AG04450 (cell line): ENCODE data around the gene FGF9. TPM values are rescaled to one million over a fixed set of nuclear protein-coding genes. Genes with fewer than 3 reads are reported as not detected.

Experiments used
- CTCF ChIA-PET: fragments of 300-600, 350-600 bp; formaldehyde crosslinking; extraction: SDS; loops from one replicate; lab custom pipeline; 2022; ENCODE audit warnings: antibody characterized with exemption, inconsistent platforms; lab: Charles Lee
- POLR2A ChIA-PET: fragments of 350-600 bp; formaldehyde crosslinking; extraction: SDS; loops from one replicate; lab custom pipeline; 2021; ENCODE audit warnings: antibody characterized with exemption, inconsistent platforms; lab: Yijun Ruan, JAX
- DNase-seq: peaks from one replicate; pipeline ENCODE4 v3.0.0-alpha.2; 2011; ENCODE audit warnings: low read depth, low spot score
- H3K27ac ChIP-seq: one replicate; pipeline ENCODE4 v1.5.1; 2012; ENCODE audit warnings: low read depth, low read length, control low read depth
- H3K27me3 ChIP-seq: one replicate; pipeline ENCODE4 v1.6.0; 2012; ENCODE audit warnings: low read length; ENCODE audit not compliant: control insufficient read depth, insufficient read depth
- H3K4me3 ChIP-seq: 2 replicates; pipeline ENCODE4 v1.5.1; 2011; ENCODE audit warnings: mild to moderate bottlenecking, low read depth, low read length, control low read depth
- H3K9me3 ChIP-seq: 2 replicates; pipeline ENCODE4 v1.5.1; 2012; ENCODE audit warnings: low read length; ENCODE audit not compliant: control insufficient read depth, insufficient read depth
- CTCF ChIP-seq: IDR thresholded peaks from 2 replicates; pipeline ENCODE4 v1.5.1; 2011; ENCODE audit warnings: low read depth, low read length, control low read depth, inconsistent platforms
- polyA plus RNA-seq: library from polyadenylated mRNA; depleted of rRNA; stranded (reverse); fragments of >200 nt; gene quantifications from 2 replicates; pipeline ENCODE4 v1.2.3, GENCODE V29; 2011

FGF9 gene
- polyA plus RNA-seq, 1 experiment: 0.26 TPM

- H3K27me3 ChIP-seq: peaks cover 53% of the 10 kb centered on the region
- TF ChIP-seq CTCF: no peak
Observed at GRCh38 chr13:21671620-21672286, 880 bp downstream of the FGF9 start.

GRCh38 chr13:21672287-21672680 is 1.4 kb downstream of the FGF9 start:
- CTCF ChIA-PET: no interaction called here
- H3K4me3 ChIP-seq: no peak overlapping the region; the same call in 1 of the 2 replicates
- no peaks in the 10 kb centered on the region; the same call in 1 of the 2 replicates for H3K9me3 ChIP-seq
- POLR2A ChIA-PET: no interaction called here
- peaks cover 57% of the 10 kb centered on the region for H3K27me3 ChIP-seq
- no peak for DNase-seq
- H3K27ac ChIP-seq: no peak overlapping the region
- no peak for TF ChIP-seq CTCF

More at GRCh38 chr13:21671620-21672286, 880 bp downstream of the FGF9 start:
- DNase-seq: no peak
- Histone ChIP-seq H3K27ac (no peak overlapping the region), H3K4me3 (no peak overlapping the region; the same call in none of the 2 replicates), H3K9me3 (no peaks in the 10 kb centered on the region; the same call in 1 of the 2 replicates)
- ChIA-PET CTCF (no interaction called here), POLR2A (interaction anchor here (0.6 kb wide), 1 partner anchor 26 kb away, joined by 3 read pairs; no protein-coding TSS in a partner anchor)

GRCh38 chr13:21672796-21673538 is 2.1 kb downstream of the FGF9 start:
- no peak for TF ChIP-seq CTCF
- ChIA-PET CTCF (interaction anchor here (1.2 kb wide), 1 partner anchor 47 kb away, joined by 3 read pairs; no protein-coding TSS in a partner anchor), POLR2A (no interaction called here)
- Histone ChIP-seq H3K27me3 (peaks cover 60% of the 10 kb centered on the region), H3K4me3 (peak overlapping the region; percentile 40), H3K9me3 (no peaks in the 10 kb centered on the region; the same call in 1 of the 2 replicates), H3K27ac (no peak overlapping the region)
- DNase-seq: no peak

GRCh38 chr13:21673539-21673788 is 2.6 kb downstream of the FGF9 start:
- ChIA-PET CTCF (interaction anchor here (0.6 to 1.2 kb wide), 2 partner anchors 35 to 48 kb away, joined by 3 to 5 read pairs; no protein-coding TSS in a partner anchor), POLR2A (no interaction called here)
- no peak for DNase-seq
- no peaks in the 10 kb centered on the region; the same call in 1 of the 2 replicates for H3K9me3 ChIP-seq
- no peak overlapping the region for H3K27ac ChIP-seq
- H3K27me3 ChIP-seq: peaks cover 60% of the 10 kb centered on the region
- peak overlapping the region; percentile 40 for H3K4me3 ChIP-seq
- no peak for TF ChIP-seq CTCF
